SU-DHL-6 (cell line): ENCODE results near the gene SF3B5.
"Not testable (repeated sequence)": the region's sequence is repeated elsewhere in the genome, so short reads cannot be mapped to it uniquely, and the experiment has no call there.

Experiments used
- EZH2phosphoT487 ChIP-seq: fragments of 200-600 bp; sonication (generic), shearing (Covaris generic); conservative IDR thresholded peaks from 2 replicates; pipeline ENCODE4 v1.6.1; 2018; ENCODE audit warnings: mild to moderate bottlenecking, antibody characterized with exemption, low read length, moderate library complexity, mixed read lengths
- TF ChIP-seq, protein P1 (sequence below): fragments of 200-600 bp; sonication (generic); IDR thresholded peaks from one replicate; pipeline ENCODE4 v1.5.1; 2017; ENCODE audit warnings: antibody characterized with exemption, mild to moderate bottlenecking, low read length, moderate library complexity; ENCODE audit not compliant: insufficient read depth, poor library complexity, severe bottlenecking

DNA sequence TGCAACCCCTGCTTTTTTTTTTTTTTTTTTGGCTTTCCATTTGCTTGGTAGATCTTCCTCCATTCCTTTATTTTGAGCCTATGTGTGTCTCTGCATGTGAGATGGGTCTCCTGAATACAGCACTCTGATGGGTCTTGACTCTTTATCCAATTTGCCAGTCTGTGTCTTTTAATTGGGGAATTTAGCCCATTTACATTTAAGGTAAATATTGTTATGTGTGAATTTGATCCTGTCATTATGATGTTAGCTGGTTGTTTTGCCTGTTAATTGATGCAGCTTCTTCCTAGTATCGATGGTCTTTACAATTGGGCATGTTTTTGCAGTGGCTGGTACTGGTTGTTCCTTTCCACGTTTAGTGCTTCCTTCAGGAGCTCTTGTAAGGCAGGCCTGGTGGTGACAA is 50.4 kb downstream of the SF3B5 start:
- TF ChIP-seq, protein P1, sequence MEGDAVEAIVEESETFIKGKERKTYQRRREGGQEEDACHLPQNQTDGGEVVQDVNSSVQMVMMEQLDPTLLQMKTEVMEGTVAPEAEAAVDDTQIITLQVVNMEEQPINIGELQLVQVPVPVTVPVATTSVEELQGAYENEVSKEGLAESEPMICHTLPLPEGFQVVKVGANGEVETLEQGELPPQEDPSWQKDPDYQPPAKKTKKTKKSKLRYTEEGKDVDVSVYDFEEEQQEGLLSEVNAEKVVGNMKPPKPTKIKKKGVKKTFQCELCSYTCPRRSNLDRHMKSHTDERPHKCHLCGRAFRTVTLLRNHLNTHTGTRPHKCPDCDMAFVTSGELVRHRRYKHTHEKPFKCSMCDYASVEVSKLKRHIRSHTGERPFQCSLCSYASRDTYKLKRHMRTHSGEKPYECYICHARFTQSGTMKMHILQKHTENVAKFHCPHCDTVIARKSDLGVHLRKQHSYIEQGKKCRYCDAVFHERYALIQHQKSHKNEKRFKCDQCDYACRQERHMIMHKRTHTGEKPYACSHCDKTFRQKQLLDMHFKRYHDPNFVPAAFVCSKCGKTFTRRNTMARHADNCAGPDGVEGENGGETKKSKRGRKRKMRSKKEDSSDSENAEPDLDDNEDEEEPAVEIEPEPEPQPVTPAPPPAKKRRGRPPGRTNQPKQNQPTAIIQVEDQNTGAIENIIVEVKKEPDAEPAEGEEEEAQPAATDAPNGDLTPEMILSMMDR: not testable (repeated sequence)
- TF ChIP-seq EZH2phosphoT487: not testable (repeated sequence)
